Activated B cell treated with CpG ODN at 0.5 μM for 24 hours (primary cell): ENCODE data around the gene GATA3. TPM values are rescaled to one million over a fixed set of nuclear protein-coding genes. Genes with fewer than 3 reads are reported as not detected.

Source experiments
- ATAC-seq: fragments of 200-7000 bp; cut with Tn5 transposase; one replicate; pipeline ENCODE4 v1.10.0; 2021; ENCODE audit warnings: low read depth, mild to moderate bottlenecking, moderate library complexity
- CTCF ChIA-PET: fragments of 350-600 bp; sonication (Branson Sonifier 250); formaldehyde crosslinking; loops from one replicate; lab custom pipeline; 2021; ENCODE audit warnings: antibody characterized with exemption; lab: Charles Lee
- POLR2A ChIA-PET: fragments of 350-600 bp; sonication (Branson Sonifier 250); formaldehyde crosslinking; loops from one replicate; lab custom pipeline; 2021; ENCODE audit warnings: antibody characterized with exemption; lab: Charles Lee
- DNase-seq: peaks from one replicate; pipeline ENCODE4 v3.0.0; 2022
- H3K27ac Mint-ChIP-seq: one replicate; pipeline ENCODE4 v1.8.0; 2020; ENCODE audit warnings: mixed read lengths
- H3K27me3 Mint-ChIP-seq: one replicate; pipeline ENCODE4 v1.8.0; 2021; ENCODE audit warnings: mixed read lengths
- H3K36me3 Mint-ChIP-seq: one replicate; pipeline ENCODE4 v1.8.0; 2021; ENCODE audit warnings: low read depth, mixed read lengths
- H3K4me1 Mint-ChIP-seq: one replicate; pipeline ENCODE4 v1.8.0; 2021; ENCODE audit warnings: mixed read lengths
- H3K4me3 Mint-ChIP-seq: one replicate; pipeline ENCODE4 v1.8.0; 2020; ENCODE audit warnings: mild to moderate bottlenecking, mixed read lengths
- H3K9me3 Mint-ChIP-seq: one replicate; pipeline ENCODE4 v1.8.0; 2020; ENCODE audit warnings: mixed read lengths
- intact Hi-C: fragments of 100-400 bp; cut with micrococcal nuclease; formaldehyde crosslinking; loops from one replicate; pipeline ENCODE4 v1.15.1; 2024
- total RNA-seq: library from RNA; stranded (reverse); gene quantifications from 2 replicates; pipeline ENCODE4 v1.2.3, GENCODE V29; 2022
- TF ChIP-seq, protein P1 (sequence below): fragments of 200-600 bp; IDR thresholded peaks from one replicate; pipeline ENCODE4 v1.8.0; 2022; ENCODE audit warnings: antibody characterized with exemption, mild to moderate bottlenecking

Gene GATA3
- total RNA-seq, 1 donor from 2014 or later: 0.53 TPM

DNA sequence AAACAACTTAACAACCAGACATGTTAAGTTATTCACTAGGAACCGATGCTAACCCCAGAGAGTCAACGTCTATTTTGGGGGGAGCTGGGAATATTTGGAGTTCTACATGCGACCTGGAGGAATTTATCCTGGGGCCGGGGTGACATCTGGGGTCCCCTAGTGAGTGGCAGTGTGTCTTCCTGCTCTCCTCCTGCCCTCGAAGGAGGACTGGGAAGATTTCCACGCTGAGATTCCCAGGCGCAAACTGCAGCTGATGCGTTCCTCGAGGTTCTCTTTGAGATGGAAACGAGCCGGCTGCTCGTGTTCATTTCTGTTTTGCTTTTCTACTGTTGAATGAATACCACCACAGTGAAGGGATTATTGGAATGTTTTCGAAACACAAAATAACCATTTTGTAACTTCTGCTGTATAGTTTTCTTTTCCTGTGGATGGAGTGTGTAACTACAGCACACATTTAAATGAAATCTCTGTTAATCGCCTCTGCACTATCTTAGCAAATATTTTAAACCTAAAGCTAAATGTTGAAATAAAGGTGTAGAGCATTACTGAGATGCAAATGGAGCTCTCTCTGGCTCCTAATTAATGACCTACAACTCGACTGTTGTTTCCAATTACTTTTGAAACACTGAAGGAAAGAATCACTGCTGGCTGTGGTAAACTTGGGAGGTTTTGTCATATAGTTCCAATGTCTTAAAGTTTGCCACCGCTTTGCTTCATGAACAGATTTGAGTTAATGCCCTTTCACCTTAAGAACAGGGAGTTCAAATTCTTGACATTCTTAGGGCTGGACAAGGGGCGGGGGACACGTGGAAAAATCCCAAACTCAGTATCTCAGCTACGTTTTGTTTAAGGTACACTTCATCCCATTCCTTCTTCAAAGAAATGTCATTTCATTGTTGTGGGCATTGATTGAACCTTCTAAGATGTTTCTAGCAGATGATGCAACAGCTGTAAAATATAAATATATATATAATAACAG lies 21.1 kb downstream of the GATA3 start:
- Mint-ChIP-seq H3K9me3 (no peaks in the 10 kb centered on the region), H3K27ac (no peak overlapping the region), H3K4me1 (no peaks in the 10 kb centered on the region), H3K36me3 (no peaks in the 10 kb centered on the region), H3K4me3 (no peak overlapping the region), H3K27me3 (peaks cover 18% of the 10 kb centered on the region)
- TF ChIP-seq, protein P1, sequence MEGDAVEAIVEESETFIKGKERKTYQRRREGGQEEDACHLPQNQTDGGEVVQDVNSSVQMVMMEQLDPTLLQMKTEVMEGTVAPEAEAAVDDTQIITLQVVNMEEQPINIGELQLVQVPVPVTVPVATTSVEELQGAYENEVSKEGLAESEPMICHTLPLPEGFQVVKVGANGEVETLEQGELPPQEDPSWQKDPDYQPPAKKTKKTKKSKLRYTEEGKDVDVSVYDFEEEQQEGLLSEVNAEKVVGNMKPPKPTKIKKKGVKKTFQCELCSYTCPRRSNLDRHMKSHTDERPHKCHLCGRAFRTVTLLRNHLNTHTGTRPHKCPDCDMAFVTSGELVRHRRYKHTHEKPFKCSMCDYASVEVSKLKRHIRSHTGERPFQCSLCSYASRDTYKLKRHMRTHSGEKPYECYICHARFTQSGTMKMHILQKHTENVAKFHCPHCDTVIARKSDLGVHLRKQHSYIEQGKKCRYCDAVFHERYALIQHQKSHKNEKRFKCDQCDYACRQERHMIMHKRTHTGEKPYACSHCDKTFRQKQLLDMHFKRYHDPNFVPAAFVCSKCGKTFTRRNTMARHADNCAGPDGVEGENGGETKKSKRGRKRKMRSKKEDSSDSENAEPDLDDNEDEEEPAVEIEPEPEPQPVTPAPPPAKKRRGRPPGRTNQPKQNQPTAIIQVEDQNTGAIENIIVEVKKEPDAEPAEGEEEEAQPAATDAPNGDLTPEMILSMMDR: no peak
- ChIA-PET POLR2A (no interaction called here), CTCF (no interaction called here)
- DNase-seq (no peak), ATAC-seq (no peak)
- intact Hi-C loops: no loop called here

- no peaks in the 10 kb centered on the region for H3K36me3 Mint-ChIP-seq
- POLR2A ChIA-PET: no interaction called here
Measured at GRCh38 chr10:8076933-8077332, 22.4 kb downstream of the GATA3 start.

GRCh38 chr10:8078027-8078426 lies 23.5 kb downstream of the GATA3 start:
- H3K4me1 Mint-ChIP-seq: no peaks in the 10 kb centered on the region
- ATAC-seq (no peak), DNase-seq (no peak)
- intact Hi-C loops: no loop called here
- no peak overlapping the region for H3K4me3 Mint-ChIP-seq
- TF ChIP-seq, protein P1: no peak
- H3K27me3 Mint-ChIP-seq: peaks cover 21% of the 10 kb centered on the region
- H3K36me3 Mint-ChIP-seq: no peaks in the 10 kb centered on the region
- H3K27ac Mint-ChIP-seq: no peak overlapping the region
- ChIA-PET CTCF (no interaction called here), POLR2A (interaction anchor here (0.7 kb wide), 1 partner anchor 92 kb away, joined by 3 read pairs; no protein-coding TSS in a partner anchor)
- H3K9me3 Mint-ChIP-seq: no peaks in the 10 kb centered on the region

More at GRCh38 chr10:8076933-8077332, 22.4 kb downstream of the GATA3 start:
- DNase-seq: no peak
- no peak overlapping the region for H3K27ac Mint-ChIP-seq
- no peaks in the 10 kb centered on the region for H3K4me1 Mint-ChIP-seq
- ATAC-seq: no peak
- intact Hi-C loops: no loop called here
- CTCF ChIA-PET: no interaction called here
- H3K4me3 Mint-ChIP-seq: no peak overlapping the region
- TF ChIP-seq, protein P1: no peak
- peaks cover 28% of the 10 kb centered on the region for H3K27me3 Mint-ChIP-seq
- H3K9me3 Mint-ChIP-seq: no peaks in the 10 kb centered on the region

- ATAC-seq: no peak
- CTCF ChIA-PET: no interaction called here
- H3K4me1 Mint-ChIP-seq: no peaks in the 10 kb centered on the region
Measured at GRCh38 chr10:8079126-8079525, 24.6 kb downstream of the GATA3 start.

DNA sequence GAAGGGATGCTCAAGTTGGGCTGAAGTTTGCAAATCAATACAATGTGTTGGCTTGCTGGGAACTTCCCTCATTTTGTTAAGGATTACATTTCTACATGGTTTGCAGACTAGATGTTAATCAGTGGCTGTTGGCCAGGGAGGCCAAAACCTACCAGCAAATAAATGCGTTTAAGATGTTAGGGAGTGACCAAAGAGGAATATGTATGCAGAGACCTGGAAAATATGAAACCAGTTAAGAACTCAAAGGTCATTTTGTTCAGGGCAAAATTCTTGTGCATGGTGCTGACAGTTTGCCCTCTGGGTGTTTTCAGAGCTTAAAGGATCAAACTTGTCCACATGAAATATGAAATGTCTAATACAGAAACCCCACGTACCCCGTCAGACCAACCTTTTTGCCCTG lies 30.3 kb downstream of the GATA3 start:
- Mint-ChIP-seq H3K4me1 (no peaks in the 10 kb centered on the region), H3K9me3 (no peaks in the 10 kb centered on the region), H3K27me3 (peaks cover 13% of the 10 kb centered on the region), H3K4me3 (no peak overlapping the region), H3K36me3 (no peaks in the 10 kb centered on the region), H3K27ac (no peak overlapping the region)
- intact Hi-C loops: no loop called here
- no peak for ATAC-seq
- ChIA-PET CTCF (no interaction called here), POLR2A (no interaction called here)
- DNase-seq: no peak
- TF ChIP-seq, protein P1: no peak

More at GRCh38 chr10:8079126-8079525, 24.6 kb downstream of the GATA3 start:
- intact Hi-C loops: no loop called here
- no peak overlapping the region for H3K27ac Mint-ChIP-seq
- H3K9me3 Mint-ChIP-seq: no peaks in the 10 kb centered on the region
- POLR2A ChIA-PET: no interaction called here
- no peak for DNase-seq
- H3K27me3 Mint-ChIP-seq: peaks cover 16% of the 10 kb centered on the region
- no peaks in the 10 kb centered on the region for H3K36me3 Mint-ChIP-seq
- TF ChIP-seq, protein P1: no peak
- no peak overlapping the region for H3K4me3 Mint-ChIP-seq
